ENCODE results near the gene CCDC8. TPM values are rescaled to one million over a fixed set of nuclear protein-coding genes. Genes with fewer than 3 reads are reported as not detected.
"Not testable (repeated sequence)": the region's sequence is repeated elsewhere in the genome, so short reads cannot be mapped to it uniquely, and the experiment has no call there.

The CCDC8 gene
- total and polyA plus RNA-seq, 9 of the 15 experiments (the other 6 are each of a cell fraction or from before 2014, with no cell fraction given) = 0.68 to 30.8 (median 15.6) TPM

DNA sequence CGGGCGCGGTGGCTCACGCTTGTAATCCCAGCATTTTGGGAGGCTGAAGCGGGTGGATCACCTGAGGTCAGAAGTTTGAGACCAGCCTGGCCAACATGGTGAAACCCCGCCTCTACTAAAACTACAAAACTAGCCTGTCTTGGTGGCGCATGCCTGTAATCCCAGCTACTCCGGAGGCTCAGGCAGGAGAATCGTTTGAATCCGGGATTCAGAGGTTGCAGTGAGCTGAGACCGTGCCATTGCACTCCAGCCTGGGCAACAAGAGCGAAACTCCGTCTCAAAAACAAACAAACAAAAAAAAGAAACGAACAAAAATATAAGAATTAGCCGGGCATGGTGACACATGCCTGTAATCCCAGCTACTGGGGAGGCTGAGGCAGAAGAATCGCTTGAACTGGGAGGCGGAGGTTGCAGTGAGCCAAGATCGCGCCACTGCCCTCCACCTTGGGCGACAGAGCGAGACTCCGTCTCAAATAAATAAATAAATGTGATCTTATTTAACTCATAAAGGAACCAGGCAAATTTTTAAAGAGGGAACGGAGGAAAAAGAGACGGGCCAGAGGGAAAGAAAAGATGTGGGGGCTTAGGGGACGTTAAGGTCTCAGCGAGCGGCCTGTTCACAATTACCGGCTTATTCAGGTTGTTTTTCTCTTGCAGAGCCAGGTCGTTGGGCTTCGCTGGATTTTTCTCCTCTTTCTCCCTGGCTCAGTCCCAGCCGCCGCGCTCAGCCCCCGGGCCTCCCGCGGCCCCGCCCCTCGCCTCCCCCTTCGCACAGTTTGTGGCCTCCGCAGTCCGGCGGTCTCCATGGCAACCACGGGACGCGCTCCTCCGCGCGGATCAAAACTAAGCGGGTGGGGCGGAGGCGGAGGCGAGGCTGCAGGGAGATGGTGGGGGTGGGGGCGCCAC is 2.7 kb upstream of the CCDC8 start (continued):
- TF ChIP-seq SMAD4 (CRISPR knock-in tag; conservative IDR thresholded peaks at IDR 0.05) (peak; percentile 69), EP400 (IDR thresholded peaks at IDR 0.05) (peak; percentile 24), RBFOX2 (IDR thresholded peaks at IDR 0.05; ENCODE audit: low read depth, low read length) (peak; percentile 56), ZSCAN29 (IDR thresholded peaks at IDR 0.05) (peak; percentile 45; the same call in 1 of the 2 replicates), RB1 (IDR thresholded peaks at IDR 0.05; ENCODE audit: low read depth) (peak; percentile 36; the same call in 1 of the 2 replicates), POLR2G (IDR thresholded peaks at IDR 0.05; ENCODE audit: low read depth, low read length) (peak; percentile 39; the same call in 1 of the 2 replicates), L3MBTL2 (IDR thresholded peaks at IDR 0.05) (peak; percentile 46; the same call in 1 of the 2 replicates), NRF1 (conservative IDR thresholded peaks at IDR 0.05 in 1 of 2, IDR thresholded peaks at IDR 0.05 in 1 of 2) (0 out of 4 replicates have a peak, but pooled peaks of 1 of the 2 experiments have one; percentile 20), ATF1 (tag; IDR thresholded peaks at IDR 0.05) (peak; percentile 43; the same call in 1 of the 2 replicates), TBL1XR1 (IDR thresholded peaks at IDR 0.05; ENCODE audit: low read length in 2 of 2) (0 out of 4 replicates have a peak, but pooled peaks of 1 of the 2 experiments have one; percentile 37), MCM7 (IDR thresholded peaks at IDR 0.05) (0 out of 4 replicates have a peak, but pooled peaks of 1 of the 2 experiments have one; percentile 37), CCNT2 (IDR thresholded peaks at IDR 0.05; ENCODE audit: borderline replicate concordance, extremely low read depth, insufficient read length, low read depth, low read length) (peak; percentile 91), MAZ (CRISPR knock-in tag; conservative IDR thresholded peaks at IDR 0.05 in 1 of 2, IDR thresholded peaks at IDR 0.05 in 1 of 2) (peak; percentile 93 to 94)
- TF ChIP-seq, protein P1, sequence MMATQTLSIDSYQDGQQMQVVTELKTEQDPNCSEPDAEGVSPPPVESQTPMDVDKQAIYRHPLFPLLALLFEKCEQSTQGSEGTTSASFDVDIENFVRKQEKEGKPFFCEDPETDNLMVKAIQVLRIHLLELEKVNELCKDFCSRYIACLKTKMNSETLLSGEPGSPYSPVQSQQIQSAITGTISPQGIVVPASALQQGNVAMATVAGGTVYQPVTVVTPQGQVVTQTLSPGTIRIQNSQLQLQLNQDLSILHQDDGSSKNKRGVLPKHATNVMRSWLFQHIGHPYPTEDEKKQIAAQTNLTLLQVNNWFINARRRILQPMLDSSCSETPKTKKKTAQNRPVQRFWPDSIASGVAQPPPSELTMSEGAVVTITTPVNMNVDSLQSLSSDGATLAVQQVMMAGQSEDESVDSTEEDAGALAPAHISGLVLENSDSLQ (IDR thresholded peaks at IDR 0.05) = 0 out of 2 replicates have a peak, but pooled peaks have one; percentile 9
- TF ChIP-seq ATF1 (CRISPR knock-in tag; IDR thresholded peaks at IDR 0.05) = not testable (repeated sequence)
- TF ChIP-seq, protein P2, sequence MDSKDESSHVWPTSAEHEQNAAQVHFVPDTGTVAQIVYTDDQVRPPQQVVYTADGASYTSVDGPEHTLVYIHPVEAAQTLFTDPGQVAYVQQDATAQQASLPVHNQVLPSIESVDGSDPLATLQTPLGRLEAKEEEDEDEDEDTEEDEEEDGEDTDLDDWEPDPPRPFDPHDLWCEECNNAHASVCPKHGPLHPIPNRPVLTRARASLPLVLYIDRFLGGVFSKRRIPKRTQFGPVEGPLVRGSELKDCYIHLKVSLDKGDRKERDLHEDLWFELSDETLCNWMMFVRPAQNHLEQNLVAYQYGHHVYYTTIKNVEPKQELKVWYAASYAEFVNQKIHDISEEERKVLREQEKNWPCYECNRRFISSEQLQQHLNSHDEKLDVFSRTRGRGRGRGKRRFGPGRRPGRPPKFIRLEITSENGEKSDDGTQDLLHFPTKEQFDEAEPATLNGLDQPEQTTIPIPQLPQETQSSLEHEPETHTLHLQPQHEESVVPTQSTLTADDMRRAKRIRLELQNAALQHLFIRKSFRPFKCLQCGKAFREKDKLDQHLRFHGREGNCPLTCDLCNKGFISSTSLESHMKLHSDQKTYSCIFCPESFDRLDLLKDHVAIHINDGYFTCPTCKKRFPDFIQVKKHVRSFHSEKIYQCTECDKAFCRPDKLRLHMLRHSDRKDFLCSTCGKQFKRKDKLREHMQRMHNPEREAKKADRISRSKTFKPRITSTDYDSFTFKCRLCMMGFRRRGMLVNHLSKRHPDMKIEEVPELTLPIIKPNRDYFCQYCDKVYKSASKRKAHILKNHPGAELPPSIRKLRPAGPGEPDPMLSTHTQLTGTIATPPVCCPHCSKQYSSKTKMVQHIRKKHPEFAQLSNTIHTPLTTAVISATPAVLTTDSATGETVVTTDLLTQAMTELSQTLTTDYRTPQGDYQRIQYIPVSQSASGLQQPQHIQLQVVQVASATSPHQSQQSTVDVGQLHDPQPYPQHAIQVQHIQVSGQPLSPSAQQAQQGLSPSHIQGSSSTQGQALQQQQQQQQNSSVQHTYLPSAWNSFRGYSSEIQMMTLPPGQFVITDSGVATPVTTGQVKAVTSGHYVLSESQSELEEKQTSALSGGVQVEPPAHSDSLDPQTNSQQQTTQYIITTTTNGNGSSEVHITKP (IDR thresholded peaks at IDR 0.05; ENCODE audit: partially characterized antibody) = peak; percentile 31
